ENCODE data around the gene TMEM126A. TPM values are rescaled to one million over a fixed set of nuclear protein-coding genes. Genes with fewer than 3 reads are reported as not detected.
A peak's percentile ranks its signal among the peaks of the same experiment; 100 is the strongest.

TMEM126A gene
- total RNA-seq, 1 experiment from 2014 or later, result 50.9 TPM

GRCh38 chr11:85685125-85685819, 37.5 kb downstream of the TMEM126A start:
- DNase-seq (ENCODE audit: low read depth, low spot score), result no peak
- H3K27me3 ChIP-seq (ENCODE audit: control insufficient read depth, insufficient read depth, low read length), result no peaks in the 10 kb centered on the region
- no peaks in the 10 kb centered on the region for H3K36me3 ChIP-seq (ENCODE audit: control insufficient read depth, insufficient read depth, low read length)
- no peaks in the 10 kb centered on the region for H3K9me3 ChIP-seq (ENCODE audit: control insufficient read depth, insufficient read depth, low read depth, low read length)
- no TSS peak for BruUV-seq (replicated peaks)
- peak; percentile 40 for ATAC-seq
- intact Hi-C loops (cut with micrococcal nuclease; ENCODE audit: unreplicated experiment), result no loop called here
- TF ChIP-seq TCF7L2 (IDR thresholded peaks at IDR 0.05; ENCODE audit: low read depth, low read length) (no peak), SIN3A (IDR thresholded peaks at IDR 0.05; ENCODE audit: borderline replicate concordance, insufficient read depth, low read depth, low read length) (no peak), REST (IDR thresholded peaks at IDR 0.05; ENCODE audit: insufficient read depth in 1 of 2, low read depth in 2 of 2, low read length in 1 of 2) (no peak), CTCF (IDR thresholded peaks at IDR 0.05) (no peak), POLR2AphosphoS5 (IDR thresholded peaks at IDR 0.05; ENCODE audit: low read depth, low read length) (no peak)
- H3K27ac ChIP-seq (ENCODE audit: low read length), result 0 out of 2 replicates have a peak overlapping the region, but pooled peaks have one; percentile 48
- POLR2A ChIA-PET, result no interaction called here
- peak overlapping the region in 1 of 2 experiments; percentile 2; a peak in 1 of 4 replicates for H3K4me3 ChIP-seq (ENCODE audit: low read depth in 2 of 2, low read length in 2 of 2)
- H3K4me1 ChIP-seq (ENCODE audit: control insufficient read depth, insufficient read depth, low read length), result peaks cover 23% of the 10 kb centered on the region
- CTCF ChIA-PET, result interaction anchor here (0.6 kb wide), 2 partner anchors 71 to 1287 kb away, joined by 3 to 4 read pairs; no protein-coding TSS in a partner anchor
- in situ Hi-C loops (cut with HindIII; ENCODE audit: low pct_unique_long_range_greater_than_20kb, low sequenced_read_pairs), result no loop called here

- H3K36me3 ChIP-seq (ENCODE audit: control insufficient read depth, insufficient read depth, low read length), result no peaks in the 10 kb centered on the region
- no peaks in the 10 kb centered on the region for H3K27me3 ChIP-seq (ENCODE audit: control insufficient read depth, insufficient read depth, low read length)
- TF ChIP-seq TCF7L2 (IDR thresholded peaks at IDR 0.05; ENCODE audit: low read depth, low read length) (no peak), POLR2AphosphoS5 (IDR thresholded peaks at IDR 0.05; ENCODE audit: low read depth, low read length) (no peak), REST (IDR thresholded peaks at IDR 0.05; ENCODE audit: insufficient read depth in 1 of 2, low read depth in 2 of 2, low read length in 1 of 2) (no peak), SIN3A (IDR thresholded peaks at IDR 0.05; ENCODE audit: borderline replicate concordance, insufficient read depth, low read depth, low read length) (no peak), CTCF (IDR thresholded peaks at IDR 0.05) (no peak)
- no peaks in the 10 kb centered on the region for H3K9me3 ChIP-seq (ENCODE audit: control insufficient read depth, insufficient read depth, low read depth, low read length)
- peak within 1 kb of the TSS; percentile 48; the same call in 1 of the 2 replicates for H3K27ac ChIP-seq (ENCODE audit: low read length)
- no TSS peak for BruUV-seq (replicated peaks)
- in situ Hi-C loops (cut with HindIII; ENCODE audit: low pct_unique_long_range_greater_than_20kb, low sequenced_read_pairs) (no loop called here), intact Hi-C loops (cut with micrococcal nuclease; ENCODE audit: unreplicated experiment) (no loop called here)
- ATAC-seq (peak; percentile 50), DNase-seq (ENCODE audit: low read depth, low spot score) (no peak)
- peak within 1 kb of the TSS in 1 of 2 experiments; percentile 2; a peak in 1 of 4 replicates for H3K4me3 ChIP-seq (ENCODE audit: low read depth in 2 of 2, low read length in 2 of 2)
- H3K4me1 ChIP-seq (ENCODE audit: control insufficient read depth, insufficient read depth, low read length), result peaks cover 21% of the 10 kb centered on the region
- ChIA-PET POLR2A (no interaction called here), CTCF (no interaction called here)
Measured at GRCh38 chr11:85685820-85686459, 38.2 kb downstream of the TMEM126A start, which contains the start of gene CCDC89. TSS of gene CCDC89 (minus strand) at chr11:85686195. CDS start at chr11:85686130, 65 bp downstream.

Data from Panc1 (cell line).